Left kidney (tissue), 8 donors: ENCODE results near the gene NME8. TPM values are rescaled to one million over a fixed set of nuclear protein-coding genes. Genes with fewer than 3 reads are reported as not detected.
A peak's percentile ranks its signal among the peaks of the same experiment; 100 is the strongest.
"Not testable (repeated sequence)": the region's sequence is repeated elsewhere in the genome, so short reads cannot be mapped to it uniquely, and the experiment has no call there.

Experiments used
- DNase-seq: peaks from one replicate; pipeline ENCODE4 v3.0.0-alpha.2; 2013
- long read RNA-seq, 8 donors: transcript quantifications; one replicate each; lab custom pipeline, GENCODE V29; 2026
- polyA plus RNA-seq: library from polyadenylated mRNA; unstranded; fragments of 120-200 nt; gene quantifications from one replicate; pipeline ENCODE4 v1.2.1, GENCODE V29; 2013; ENCODE audit not compliant: insufficient read length

Gene NME8
- polyA plus RNA-seq, result not detected
- long read RNA-seq, donor 1, result 0 reads
- long read RNA-seq, donor 2, result 0 reads
- long read RNA-seq, donor 3, result 0 reads
- long read RNA-seq, donor 4, result 0 reads
- long read RNA-seq, donor 5, result 0 reads
- long read RNA-seq, donor 6, result 0 reads
- long read RNA-seq, donor 7, result 0 reads
- long read RNA-seq, donor 8, result 0 reads

GRCh38 chr7:37848297-37848696 is at the start of gene NME8:
TSS of gene NME8 (plus strand) at chr7:37848597. CDS start at chr7:37850267, 1,670 bp downstream.
- DNase-seq, result no peak

- DNase-seq, result no peak
These were observed 42.2 kb upstream of the NME8 start for GRCh38 chr7:37806152-37806551.

- DNase-seq, result not testable (repeated sequence)
These were observed 36.2 kb upstream of the NME8 start for GRCh38 chr7:37812161-37812580.

- no peak for DNase-seq
These were observed 32.6 kb upstream of the NME8 start for GRCh38 chr7:37815671-37816371.

- no peak for DNase-seq
These were observed 31.3 kb upstream of the NME8 start for GRCh38 chr7:37816922-37817590.

- DNase-seq, result no peak
These were observed 30.8 kb upstream of the NME8 start for GRCh38 chr7:37817591-37817960.

GRCh38 chr7:37817996-37818720 is 30.2 kb upstream of the NME8 start:
- no peak for DNase-seq

- no peak for DNase-seq
These were observed 27.5 kb upstream of the NME8 start for GRCh38 chr7:37820708-37821468.

GRCh38 chr7:37822946-37823345 is 25.5 kb upstream of the NME8 start:
- no peak for DNase-seq

- DNase-seq, result no peak
These were observed 24.8 kb upstream of the NME8 start for GRCh38 chr7:37823557-37823956.

- no peak for DNase-seq
These were observed 23.4 kb upstream of the NME8 start for GRCh38 chr7:37825038-37825437.

GRCh38 chr7:37826825-37827224 is 21.6 kb upstream of the NME8 start:
- no peak for DNase-seq

- DNase-seq, result no peak
These were observed 17.2 kb upstream of the NME8 start for GRCh38 chr7:37831244-37831643.

- peak; percentile 6 for DNase-seq
These were observed 16.2 kb upstream of the NME8 start for GRCh38 chr7:37832194-37832593.

- DNase-seq, result peak; percentile 41
These were observed 15.1 kb upstream of the NME8 start for GRCh38 chr7:37833107-37833817.

GRCh38 chr7:37833818-37834146 is 14.6 kb upstream of the NME8 start:
- DNase-seq, result no peak

GRCh38 chr7:37853468-37853867 is 5.1 kb downstream of the NME8 start:
- no peak for DNase-seq

GRCh38 chr7:37882086-37882485 is 33.7 kb downstream of the NME8 start:
- no peak for DNase-seq

GRCh38 chr7:37893359-37893758 is 45.0 kb downstream of the NME8 start:
- no peak for DNase-seq

GRCh38 chr7:37894671-37895070 is 46.3 kb downstream of the NME8 start:
- DNase-seq, result no peak

- DNase-seq, result peak; percentile 19
These were observed 51.4 kb downstream of the NME8 start for GRCh38 chr7:37899712-37900247.
